GM21619 (cell line): ENCODE data around the gene KLF9.

ENCODE experiments used
- ATAC-seq: cut with Tn5 transposase; IDR thresholded peaks from one replicate; pipeline ENCODE4 v1.9.1; 2021; ENCODE audit not compliant: unreplicated experiment

Gene KLF9

DNA sequence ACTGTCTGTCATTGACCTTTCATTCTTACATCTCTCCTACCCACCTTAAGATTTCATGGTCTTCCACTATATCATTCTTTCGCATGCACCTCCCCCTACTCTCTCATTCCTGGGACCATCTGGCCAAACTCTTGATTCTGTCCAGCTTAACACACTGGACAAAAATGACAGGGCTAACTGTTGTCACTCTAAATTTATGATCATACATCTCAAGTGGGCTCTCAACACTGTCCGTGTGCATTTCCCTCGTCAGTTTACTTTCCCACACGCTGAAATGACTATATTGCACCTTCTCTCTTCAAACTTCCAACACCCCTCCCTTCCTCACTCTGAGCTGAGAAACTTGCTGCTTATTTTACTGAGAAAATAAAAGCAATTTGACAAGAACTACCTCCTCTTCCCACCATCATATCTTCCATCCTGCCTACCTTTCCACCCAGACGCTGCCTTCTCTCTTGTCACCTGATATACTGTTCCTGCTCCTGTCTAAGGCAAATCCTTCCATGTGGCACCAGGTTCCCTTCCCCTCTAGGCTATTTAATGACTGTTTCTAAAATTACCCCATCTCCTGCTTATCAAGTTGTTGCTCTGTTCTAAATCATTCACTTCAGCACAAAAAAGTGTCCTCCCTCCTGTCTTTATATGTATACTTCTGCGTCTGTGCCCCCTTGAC, 8.1 kb upstream of the KLF9 start:
- no peak for ATAC-seq

DNA sequence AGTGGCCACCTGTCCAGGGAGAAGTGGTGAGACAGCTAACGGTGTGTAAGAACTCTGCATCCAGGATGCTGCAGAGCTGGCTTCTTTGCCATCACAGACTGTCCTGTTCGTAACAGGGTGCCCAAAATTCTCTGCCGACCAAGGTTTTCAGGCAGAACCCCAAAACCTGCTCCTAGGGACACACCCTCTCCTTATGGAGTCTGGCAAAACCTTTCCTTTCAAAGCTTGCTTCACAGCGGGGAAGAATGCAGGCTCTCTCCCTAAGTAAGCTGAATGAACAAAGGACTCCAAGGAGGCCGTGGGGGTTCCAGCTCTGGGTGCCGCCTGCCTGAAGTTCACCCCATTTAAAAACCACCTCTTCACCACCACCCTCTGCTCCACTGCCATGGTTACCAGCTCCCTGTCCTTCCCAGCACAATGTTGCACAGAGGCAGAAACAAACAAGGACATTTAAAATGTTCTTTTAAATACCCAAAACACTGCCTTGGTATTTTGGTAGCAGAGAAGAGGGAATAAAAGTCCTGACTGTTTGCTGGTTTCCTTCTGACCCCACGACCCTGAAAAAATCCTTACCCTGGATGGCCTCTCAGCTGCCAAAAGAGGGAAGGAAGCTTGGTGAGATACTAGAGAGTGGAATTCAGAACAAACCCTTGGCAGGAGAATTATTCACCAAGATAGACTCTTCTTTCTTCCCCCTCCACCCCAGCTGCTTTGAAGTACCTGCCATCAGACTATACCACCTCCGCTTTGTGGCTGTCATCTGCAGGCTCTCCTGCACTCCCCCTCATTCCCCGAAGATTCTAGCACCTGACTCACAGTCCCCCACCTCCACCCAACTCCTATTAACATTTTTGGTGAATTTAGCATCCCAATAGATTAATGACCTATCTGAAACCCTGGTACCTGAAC, 7.1 kb upstream of the KLF9 start:
- no peak for ATAC-seq

DNA sequence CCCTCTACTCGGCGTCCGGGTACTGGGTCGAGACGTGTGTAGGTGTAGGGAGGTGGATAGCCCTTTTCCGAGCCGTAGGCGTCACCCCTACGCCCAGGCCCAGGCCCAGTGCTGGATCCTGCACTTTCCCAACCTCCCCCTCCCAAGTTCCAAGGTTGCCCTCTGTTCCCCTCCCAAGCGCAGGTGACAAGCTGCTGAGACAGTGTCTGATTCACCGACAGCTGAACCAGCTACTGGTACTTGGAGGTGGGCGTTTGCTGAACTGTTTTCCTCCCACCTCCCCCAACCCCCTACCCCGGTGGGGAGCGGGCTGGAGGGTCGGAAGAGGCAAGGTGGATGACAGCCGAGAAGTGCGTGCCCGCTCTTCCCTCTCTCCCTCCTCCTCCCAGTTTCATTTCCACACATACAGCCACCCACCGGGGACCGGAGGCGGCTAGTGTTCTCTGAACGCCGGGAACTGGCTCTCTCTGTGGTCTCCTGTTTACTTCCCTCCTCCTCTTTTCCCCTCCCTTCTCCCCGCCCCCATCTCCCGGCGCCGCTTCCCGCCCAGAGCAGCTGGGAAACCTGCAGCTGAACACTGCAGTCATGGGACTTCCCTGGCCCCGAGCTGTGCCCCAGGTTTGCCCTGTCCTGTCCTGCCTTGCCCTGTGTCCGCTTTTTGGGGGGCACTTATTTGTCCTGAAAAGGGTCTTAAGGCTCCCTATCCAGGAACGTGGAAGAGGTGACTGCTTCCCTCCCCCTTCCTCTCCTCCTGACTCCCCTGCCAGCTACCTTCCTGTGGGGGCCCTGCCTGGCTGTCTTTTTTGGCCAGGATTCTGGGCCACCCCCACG, 6.2 kb upstream of the KLF9 start:
- ATAC-seq, result peak; percentile 1

DNA sequence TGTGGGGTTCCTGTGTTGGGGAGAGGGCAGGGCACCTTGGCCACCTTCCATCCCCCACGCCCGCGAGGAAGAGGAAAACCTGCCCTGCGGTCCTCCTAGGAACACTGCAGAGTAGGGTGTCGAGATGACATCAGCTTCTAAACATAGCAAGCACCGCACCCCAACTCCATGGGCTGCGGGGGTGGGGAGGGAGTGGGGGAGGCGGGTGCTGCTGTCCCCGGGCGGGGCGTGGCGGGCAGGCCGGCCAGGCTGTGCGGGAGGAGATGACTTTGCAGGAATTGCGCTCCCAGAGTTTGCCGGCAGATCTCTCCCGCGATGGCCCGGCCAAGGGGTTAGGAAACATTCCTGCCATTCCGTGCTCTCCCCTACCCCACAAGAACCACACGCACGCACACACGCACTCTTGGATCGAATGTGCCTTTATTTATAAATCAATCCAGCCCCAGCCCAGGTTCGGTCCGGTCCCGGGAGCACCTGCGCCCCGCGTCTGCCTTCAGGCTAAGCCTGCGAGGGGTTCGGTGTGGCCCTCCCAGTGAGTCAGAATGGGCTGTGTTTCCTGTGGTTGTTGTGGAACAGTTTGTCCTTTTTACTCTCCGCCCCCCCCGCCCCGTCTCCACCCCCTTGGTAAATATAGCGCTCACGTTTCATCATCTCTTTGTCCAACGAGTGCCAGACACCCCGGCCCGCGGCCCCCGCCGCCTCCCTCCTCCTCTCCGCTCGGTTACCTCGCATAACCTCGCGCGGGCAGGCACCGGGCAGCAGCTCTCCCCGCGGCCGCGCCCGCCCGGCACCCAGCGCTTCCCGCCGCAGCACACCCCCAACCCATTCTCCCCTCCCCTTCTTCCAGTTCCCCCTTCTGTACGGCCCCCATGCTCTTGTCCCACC, 5.3 kb upstream of the KLF9 start:
- ATAC-seq, result peak; percentile 35

DNA sequence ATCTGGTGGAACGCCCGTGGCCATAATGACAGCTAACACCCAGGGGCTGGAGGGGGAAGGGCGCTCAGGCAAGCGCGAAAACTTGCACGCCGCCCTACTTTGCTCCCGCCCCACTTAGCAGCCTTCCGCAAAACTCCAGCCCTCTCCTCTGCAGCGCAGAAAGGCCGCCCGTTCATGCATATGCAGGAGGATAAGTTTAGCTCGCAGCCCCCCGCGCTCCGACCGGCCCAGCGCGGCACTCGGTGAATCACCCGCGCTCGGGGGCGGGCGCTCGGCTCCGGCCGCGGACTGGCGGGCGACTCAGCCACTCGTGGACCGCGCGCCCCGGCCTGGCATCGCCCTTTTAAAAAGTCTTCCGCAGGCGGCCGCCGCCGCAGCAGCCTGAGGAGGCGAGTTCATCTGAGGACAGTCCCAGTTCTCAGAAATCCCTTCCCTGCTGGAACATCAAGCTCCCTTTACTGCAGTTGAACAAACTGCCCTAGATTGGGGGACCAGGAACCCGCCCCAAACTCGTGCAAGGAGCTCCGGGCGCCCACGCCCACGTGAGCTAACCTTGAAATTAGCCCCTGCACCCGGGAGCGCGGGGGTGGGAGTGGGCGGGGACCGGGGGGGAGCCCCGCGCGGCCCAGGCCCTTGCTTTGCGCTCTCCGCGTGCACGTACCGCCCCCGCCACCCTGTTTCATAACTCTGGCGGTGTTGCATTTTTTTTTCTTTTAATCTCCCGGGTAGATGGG, 4.5 kb upstream of the KLF9 start:
- peak; percentile 47 for ATAC-seq

DNA sequence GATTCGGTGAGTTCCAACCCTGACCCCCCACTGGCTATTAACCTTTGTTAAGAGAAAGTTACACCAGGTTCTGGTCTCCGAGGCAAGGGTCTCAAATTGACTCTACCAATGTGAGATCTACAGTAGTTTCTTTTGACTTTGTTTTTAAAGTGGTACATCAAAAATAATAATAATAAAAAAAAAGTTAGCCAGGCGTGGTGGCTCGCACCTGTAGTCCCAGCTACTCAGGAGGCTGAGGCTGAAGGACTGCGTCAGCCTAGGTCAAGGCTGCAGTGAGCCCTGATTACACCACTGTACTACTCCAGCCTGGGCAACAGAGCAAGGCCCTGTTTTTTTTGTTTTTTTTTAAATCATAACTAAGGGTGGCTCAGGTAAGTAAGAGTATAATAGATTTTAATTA, 1.0 kb upstream of the KLF9 start:
- no peak for ATAC-seq

DNA sequence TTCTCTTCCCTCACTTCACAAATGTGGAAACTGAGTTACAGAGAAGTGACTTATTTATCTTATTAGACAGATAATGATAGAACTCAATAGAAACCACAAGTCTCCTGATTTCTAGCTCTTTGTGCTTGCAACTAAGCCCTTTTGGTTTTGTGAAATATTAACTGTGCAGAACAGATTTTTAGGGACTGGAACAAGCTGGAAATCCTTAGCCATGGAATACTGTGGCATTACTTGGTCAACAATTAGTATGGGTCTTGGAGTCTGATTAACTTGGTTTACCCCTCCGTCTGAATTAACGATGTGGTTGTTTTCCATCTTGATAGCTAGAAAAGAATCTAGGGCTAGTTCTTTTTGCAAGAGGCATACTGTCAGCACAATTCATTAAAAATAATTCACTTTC, 584 bp upstream of the KLF9 start:
- ATAC-seq, result no peak

DNA sequence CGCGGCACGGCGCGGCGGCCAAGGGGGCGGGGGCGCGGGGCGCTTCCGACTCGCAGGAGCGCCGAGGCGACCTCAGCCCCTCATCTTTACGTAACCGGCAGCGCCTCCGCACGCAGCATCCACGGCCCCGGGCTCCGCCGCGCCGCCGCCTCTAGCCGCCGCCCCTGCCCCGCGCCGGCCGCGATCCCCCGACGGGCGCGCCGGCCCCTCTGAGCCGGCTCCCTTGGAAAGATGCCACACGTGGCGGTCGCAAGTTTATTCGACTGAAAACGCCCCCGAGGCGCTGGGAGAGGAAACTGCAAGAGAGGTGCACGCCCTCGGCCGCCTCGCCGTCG, 1.0 kb downstream of the KLF9 start:
- peak; percentile 19 for ATAC-seq

DNA sequence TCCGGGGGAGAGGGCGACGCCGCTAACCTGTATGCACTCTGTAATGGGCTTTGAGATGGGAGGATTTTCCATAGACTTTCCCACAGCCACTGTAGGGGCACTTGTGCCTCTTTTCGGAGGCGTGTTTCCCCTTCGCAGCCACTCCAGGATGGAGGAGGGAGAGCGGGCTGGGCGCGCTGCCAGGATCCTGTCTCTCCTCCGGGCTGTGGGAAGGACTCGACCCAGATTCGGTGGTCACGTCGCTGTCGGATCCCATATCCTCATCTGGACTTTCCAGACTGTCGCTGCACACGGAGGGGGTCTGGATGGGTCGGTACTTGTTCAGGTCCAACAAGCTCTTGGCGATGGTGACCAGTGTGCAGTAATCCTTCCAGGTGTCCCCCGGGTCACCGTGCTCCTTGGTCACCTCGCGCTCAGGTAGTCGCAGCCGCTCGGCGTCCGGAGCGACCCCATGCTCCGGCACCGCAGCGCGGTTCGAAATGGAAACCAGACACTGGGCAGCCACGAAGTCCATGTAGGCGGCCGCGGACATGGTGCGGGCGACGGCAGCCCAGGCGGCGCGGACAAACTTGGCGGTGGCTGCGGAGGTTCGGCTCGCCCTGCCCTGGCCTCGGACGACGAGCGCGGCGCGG, 1.5 kb downstream of the KLF9 start:
- ATAC-seq, result no peak

DNA sequence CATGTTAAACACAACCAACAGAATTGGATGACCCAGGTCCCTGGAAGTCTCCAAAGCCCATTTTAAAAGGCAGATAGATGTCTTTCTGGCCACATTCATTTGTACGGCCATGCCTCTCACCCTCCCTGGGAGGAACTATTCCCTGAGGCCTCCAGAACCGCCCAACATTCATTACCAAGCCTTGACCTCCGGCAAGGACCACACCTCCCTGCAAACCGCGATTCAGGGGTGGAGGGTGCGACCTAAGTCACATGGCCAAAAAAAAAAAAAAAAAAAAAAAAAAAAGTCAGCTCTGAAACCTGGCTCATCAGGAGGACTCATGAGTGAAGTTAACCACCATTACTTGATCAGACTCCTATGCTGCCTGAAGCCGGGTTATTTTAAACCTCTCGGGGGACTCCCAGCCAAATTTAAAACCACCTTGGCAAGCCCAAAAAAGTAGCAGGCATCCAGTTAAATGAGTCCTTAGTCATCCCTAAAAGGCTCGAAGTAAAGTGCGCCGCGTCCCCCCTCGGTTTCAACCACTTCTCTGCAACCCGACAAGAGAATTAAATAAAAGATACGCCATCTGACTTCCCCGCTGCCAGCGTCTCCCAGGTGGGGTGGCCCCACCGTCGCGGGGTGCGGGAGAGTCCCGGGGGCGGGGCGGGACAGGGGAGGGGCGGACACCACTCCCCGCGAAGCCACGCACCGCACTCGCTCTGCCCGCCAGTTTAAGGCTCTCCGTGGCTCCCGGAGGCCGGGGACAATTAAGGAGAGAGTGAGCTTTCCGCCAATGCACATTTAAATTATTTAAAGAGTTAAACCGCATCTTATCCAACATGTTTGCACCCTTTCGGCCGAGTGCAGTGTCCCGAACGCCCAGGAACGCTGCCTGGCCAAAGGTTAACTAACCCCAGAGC, 2.3 kb downstream of the KLF9 start:
- ATAC-seq, result peak; percentile 25

DNA sequence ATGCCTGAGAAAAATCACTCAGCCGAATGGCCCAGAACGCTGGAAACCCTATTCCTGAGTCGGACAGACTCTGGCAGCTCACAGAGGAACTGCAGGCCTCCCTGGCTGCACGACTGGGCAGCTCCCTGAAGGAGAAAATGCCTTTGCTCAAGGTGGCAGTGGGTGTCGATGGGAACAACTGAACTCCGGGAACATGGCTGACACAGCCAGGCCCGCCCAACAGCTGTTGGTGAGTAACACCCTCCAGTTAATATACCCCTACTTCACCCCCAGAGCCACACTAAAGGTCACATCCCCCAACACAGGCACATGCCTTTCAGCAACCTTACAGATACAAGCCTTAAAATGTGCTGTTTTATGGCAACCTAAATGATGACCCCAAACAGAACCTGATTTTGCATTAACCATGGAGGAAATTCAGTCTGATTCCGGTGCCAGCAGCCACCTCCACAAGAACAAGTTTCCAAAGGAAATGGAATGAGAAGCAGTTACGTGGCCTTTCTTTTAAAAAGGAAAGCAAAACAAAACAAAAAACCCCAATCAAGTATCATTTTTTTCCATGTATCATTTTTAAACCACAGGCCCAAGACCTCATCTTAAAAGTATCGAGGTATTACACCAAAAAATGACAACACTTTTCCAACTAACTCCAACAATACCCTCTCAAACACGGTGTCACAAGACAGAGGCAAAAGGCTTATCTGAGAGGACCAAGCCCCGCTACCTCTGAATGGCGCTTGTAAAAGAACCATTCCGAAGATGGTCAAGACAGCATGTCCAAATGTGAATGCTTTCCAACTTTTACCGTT, 3.1 kb downstream of the KLF9 start:
- no peak for ATAC-seq

DNA sequence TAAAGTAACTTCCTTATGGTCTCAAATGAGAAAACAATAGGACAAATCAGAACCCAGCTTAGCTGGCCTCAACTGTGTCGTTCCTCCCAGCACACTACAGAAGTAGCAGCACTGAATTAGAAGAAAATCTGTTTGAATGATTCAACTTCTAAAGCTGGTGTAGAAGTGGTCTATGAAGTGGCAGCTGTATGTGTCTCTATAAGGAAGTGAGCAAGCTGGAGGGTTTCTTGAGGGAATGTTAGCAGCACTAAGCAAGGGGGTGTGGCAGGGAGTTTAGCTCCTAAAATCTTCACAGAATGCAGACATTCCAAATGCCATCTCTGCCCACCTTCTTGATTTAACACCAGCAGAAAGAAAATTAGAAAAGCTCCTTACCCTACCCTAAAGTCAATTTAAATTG, 4.1 kb downstream of the KLF9 start:
- ATAC-seq, result no peak

DNA sequence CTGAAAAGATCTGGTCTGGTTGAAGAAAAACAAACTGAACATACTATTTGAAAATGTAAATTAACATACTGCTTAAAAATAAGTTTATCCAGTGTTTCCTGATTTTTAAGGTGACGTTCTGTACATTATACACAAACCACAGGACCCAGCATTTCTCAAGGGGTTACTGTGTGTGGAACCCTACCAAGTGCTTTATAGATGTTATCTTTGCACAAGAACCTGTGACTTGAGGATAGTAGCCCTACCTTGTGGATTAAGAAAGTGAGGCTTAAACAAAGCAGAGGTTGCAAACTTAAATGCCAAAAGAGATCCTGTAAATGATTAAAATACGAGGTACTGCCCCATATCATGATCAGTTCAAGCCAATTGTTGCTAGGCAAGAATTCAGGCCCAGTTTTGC, 4.7 kb downstream of the KLF9 start:
- no peak for ATAC-seq

DNA sequence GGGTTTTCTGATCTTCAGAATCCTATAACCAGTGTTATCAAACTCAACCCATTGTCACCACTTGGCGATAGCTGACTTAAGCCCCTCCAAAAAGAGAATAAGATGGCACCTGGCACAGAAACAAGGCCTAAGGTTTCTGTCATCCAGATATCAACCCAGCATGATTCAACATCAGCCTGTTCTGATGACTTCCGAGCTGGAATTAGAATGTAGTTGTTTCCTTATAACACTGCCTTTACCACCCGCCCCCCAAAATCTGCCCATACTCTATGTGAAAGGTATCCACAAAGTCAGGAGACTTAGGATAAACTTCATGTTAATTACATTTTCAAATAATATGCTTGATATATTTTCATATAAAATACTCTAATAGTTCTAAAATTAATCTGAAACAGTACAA, 5.2 kb downstream of the KLF9 start:
- ATAC-seq, result no peak

DNA sequence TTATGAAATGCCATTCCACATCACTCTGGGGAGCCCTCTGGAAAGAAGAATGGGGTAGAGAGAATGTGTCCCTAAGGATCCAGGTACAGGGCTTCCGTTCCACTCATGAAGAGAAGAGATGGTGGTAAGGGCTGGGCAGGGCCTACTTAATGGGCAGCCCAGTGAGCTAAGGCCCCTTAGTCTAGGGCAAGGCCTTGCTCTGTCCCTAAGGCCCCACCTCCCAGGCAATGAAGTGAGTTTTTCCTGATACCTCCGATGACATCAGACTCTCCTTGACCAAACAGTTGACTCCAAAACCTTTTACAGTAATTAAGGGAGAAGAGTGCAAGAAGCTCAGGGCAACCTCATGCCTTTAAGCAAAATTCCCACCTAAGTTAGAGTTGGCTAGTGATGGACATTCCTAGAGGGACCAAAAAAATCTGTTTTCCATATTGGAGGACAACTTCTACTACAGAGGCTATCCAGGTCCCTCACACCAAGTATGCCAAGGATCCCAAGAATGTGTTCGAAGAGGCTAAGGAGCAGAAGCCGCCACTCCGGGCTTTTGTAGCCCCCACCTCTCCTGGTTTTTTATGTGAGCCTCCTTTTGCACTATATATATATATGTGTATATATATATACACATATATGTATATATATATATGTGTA, 5.9 kb downstream of the KLF9 start:
- no peak for ATAC-seq

DNA sequence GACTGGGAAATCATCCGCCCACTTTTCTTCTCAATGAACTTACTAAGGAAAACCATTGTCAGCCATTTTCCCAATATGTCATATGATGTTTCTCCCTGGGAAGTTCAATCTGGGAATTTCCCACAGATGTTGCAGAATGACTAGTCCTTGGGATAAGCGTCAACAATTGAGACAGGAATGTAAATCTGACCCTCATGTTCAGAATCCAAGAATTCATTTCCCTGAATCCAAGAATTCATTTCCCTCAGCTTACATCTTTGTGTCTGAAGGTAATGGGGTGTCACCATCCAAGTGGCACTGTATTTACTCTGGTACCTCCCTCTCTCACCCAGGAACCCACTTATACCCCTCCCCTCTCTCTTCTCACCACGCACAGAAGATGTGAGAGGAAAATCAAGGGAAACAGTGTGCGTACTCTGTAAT, 7.4 kb downstream of the KLF9 start:
- ATAC-seq, result no peak

DNA sequence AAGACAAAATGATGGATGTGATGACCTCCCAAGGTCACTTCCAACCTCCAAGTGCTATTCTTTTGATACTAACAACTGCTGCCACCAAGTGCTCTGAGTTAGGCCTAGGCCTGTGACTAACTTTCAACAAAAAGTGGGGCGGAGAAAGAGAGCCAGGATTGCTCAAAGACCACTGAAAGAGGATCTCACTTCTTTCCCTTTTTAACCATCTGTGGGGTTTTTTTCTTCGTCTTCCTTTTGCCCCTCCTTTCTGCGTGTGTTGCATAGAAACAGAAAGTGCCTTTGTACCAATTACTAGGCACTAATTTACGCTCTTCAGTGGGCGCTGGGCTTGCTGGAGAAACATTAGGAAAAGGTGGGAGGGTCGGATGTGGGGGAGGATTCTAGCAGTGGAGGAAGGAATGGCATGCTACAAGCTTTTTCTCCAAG, 8.0 kb downstream of the KLF9 start:
- peak; percentile 74 for ATAC-seq
